Osteoblast (primary cell): ENCODE data around the gene NIP7. TPM values are rescaled to one million over a fixed set of nuclear protein-coding genes. Genes with fewer than 3 reads are reported as not detected.

Experiments used
- DNase-seq: peaks from one replicate; pipeline ENCODE4 v3.0.0; 2011; ENCODE audit warnings: low spot score, mixed read lengths; ENCODE audit not compliant: insufficient read length; ENCODE audit errors: missing footprints
- H2AFZ ChIP-seq: 2 replicates; pipeline ENCODE4 v1.6.0; 2011; ENCODE audit warnings: mild to moderate bottlenecking, low read length
- H3K27ac ChIP-seq: 2 replicates; pipeline ENCODE4 v1.5.1; 2011; ENCODE audit warnings: mild to moderate bottlenecking, low read depth, low read length, moderate library complexity
- H3K27me3 ChIP-seq: 2 replicates; pipeline ENCODE4 v1.6.0; 2012; ENCODE audit warnings: mild to moderate bottlenecking, control low read depth, inconsistent platforms, low read length, moderate library complexity; ENCODE audit not compliant: insufficient read depth
- H3K36me3 ChIP-seq: 2 replicates; pipeline ENCODE4 v1.5.1; 2011; ENCODE audit warnings: mild to moderate bottlenecking, low read length, control low read depth, moderate library complexity; ENCODE audit not compliant: insufficient read depth
- H3K4me1 ChIP-seq: 2 replicates; pipeline ENCODE4 v1.5.1; 2011; ENCODE audit warnings: mild to moderate bottlenecking, low read length, control low read depth, moderate library complexity; ENCODE audit not compliant: insufficient read depth
- H3K4me2 ChIP-seq: 2 replicates; pipeline ENCODE4 v1.6.0; 2011; ENCODE audit warnings: mild to moderate bottlenecking, low read length; ENCODE audit not compliant: insufficient read depth
- H3K4me3 ChIP-seq: fragments of 200-600 bp; sonication (generic); 3 replicates; pipeline ENCODE4 v1.5.1; 2012; ENCODE audit warnings: mild to moderate bottlenecking, low read length, inconsistent platforms; ENCODE audit not compliant: insufficient read depth
- H3K79me2 ChIP-seq: 2 replicates; pipeline ENCODE4 v1.6.0; 2012; ENCODE audit warnings: mild to moderate bottlenecking, low read length, control low read depth, inconsistent platforms; ENCODE audit not compliant: insufficient read depth
- H3K9me3 ChIP-seq: 2 replicates; pipeline ENCODE4 v1.5.1; 2011; ENCODE audit warnings: low read depth, low read length, control low read depth
- H4K20me1 ChIP-seq: 2 replicates; pipeline ENCODE4 v1.6.0; 2012; ENCODE audit warnings: mild to moderate bottlenecking, low read length, control low read depth; ENCODE audit not compliant: insufficient read depth
- CTCF ChIP-seq: IDR thresholded peaks from 2 replicates; pipeline ENCODE4 v1.5.1; 2011; ENCODE audit warnings: mild to moderate bottlenecking, low read depth, low read length, moderate library complexity; ENCODE audit errors: extremely low read depth
- total RNA-seq: library from RNA; depleted of rRNA; stranded (reverse); fragments of >200 nt; gene quantifications from 2 replicates; pipeline ENCODE4 v1.2.3, GENCODE V29; 2012

NIP7 gene
- total RNA-seq, 1 donor, result 22.8 TPM

- Histone ChIP-seq H3K36me3 (peaks cover 93% of the 10 kb centered on the region), H2AFZ (no peak overlapping the region), H3K4me1 (no peaks in the 10 kb centered on the region), H3K27me3 (no peaks in the 10 kb centered on the region), H3K4me2 (no peak overlapping the region), H3K9me3 (no peaks in the 10 kb centered on the region), H3K4me3 (no peak overlapping the region), H3K27ac (no peak overlapping the region), H3K79me2 (peaks cover 80% of the 10 kb centered on the region), H4K20me1 (peaks cover 26% of the 10 kb centered on the region)
- TF ChIP-seq CTCF, result no peak
- DNase-seq, result no peak
Observed at GRCh38 chr16:69320740-69321073, 18.9 kb upstream of the NIP7 start.

- Histone ChIP-seq H2AFZ (no peak overlapping the region), H3K4me1 (no peaks in the 10 kb centered on the region), H3K9me3 (no peaks in the 10 kb centered on the region), H3K36me3 (peaks cover 92% of the 10 kb centered on the region), H4K20me1 (peaks cover 29% of the 10 kb centered on the region), H3K4me3 (no peak overlapping the region), H3K27ac (no peak overlapping the region), H3K79me2 (peaks cover 80% of the 10 kb centered on the region), H3K27me3 (no peaks in the 10 kb centered on the region), H3K4me2 (no peak overlapping the region)
- DNase-seq, result no peak
- no peak for TF ChIP-seq CTCF
Observed at GRCh38 chr16:69321080-69321479, 18.5 kb upstream of the NIP7 start.

- no peak for DNase-seq
- Histone ChIP-seq H3K79me2 (peaks cover 80% of the 10 kb centered on the region), H3K4me3 (no peak overlapping the region), H3K27ac (no peak overlapping the region), H3K9me3 (no peaks in the 10 kb centered on the region), H3K27me3 (no peaks in the 10 kb centered on the region), H3K4me2 (no peak overlapping the region), H2AFZ (no peak overlapping the region), H4K20me1 (peaks cover 30% of the 10 kb centered on the region), H3K36me3 (peaks cover 91% of the 10 kb centered on the region), H3K4me1 (peaks cover 8% of the 10 kb centered on the region)
- no peak for TF ChIP-seq CTCF
Observed at GRCh38 chr16:69322343-69322742, 17.2 kb upstream of the NIP7 start.

GRCh38 chr16:69323415-69323814 lies 16.2 kb upstream of the NIP7 start:
- DNase-seq, result no peak
- H3K79me2 ChIP-seq, result peaks cover 90% of the 10 kb centered on the region
- H3K4me3 ChIP-seq, result no peak overlapping the region
- H4K20me1 ChIP-seq, result peaks cover 33% of the 10 kb centered on the region
- H3K27ac ChIP-seq, result no peak overlapping the region
- H3K4me1 ChIP-seq, result peaks cover 15% of the 10 kb centered on the region
- no peak for TF ChIP-seq CTCF
- H3K9me3 ChIP-seq, result no peaks in the 10 kb centered on the region
- H3K27me3 ChIP-seq, result no peaks in the 10 kb centered on the region
- peaks cover 92% of the 10 kb centered on the region for H3K36me3 ChIP-seq
- H3K4me2 ChIP-seq, result no peak overlapping the region
- no peak overlapping the region for H2AFZ ChIP-seq
